CD4-positive, alpha-beta T cell (primary cell): ENCODE measurements around the gene MIS18A. TPM values are rescaled to one million over a fixed set of nuclear protein-coding genes. Genes with fewer than 3 reads are reported as not detected.
"Not testable (repeated sequence)": the region's sequence is repeated elsewhere in the genome, so short reads cannot be mapped to it uniquely, and the experiment has no call there.

Experiments used
- ATAC-seq: fragments of 200-7000 bp; cut with Tn5 transposase; one replicate; pipeline ENCODE4 v1.10.0; 2022; ENCODE audit warnings: mild to moderate bottlenecking; ENCODE audit not compliant: poor library complexity
- CTCF ChIA-PET: fragments of 350-600 bp; sonication (Branson Sonifier 250); formaldehyde crosslinking; loops from one replicate; lab custom pipeline; 2021; ENCODE audit warnings: antibody characterized with exemption, inconsistent platforms; lab: Charles Lee
- POLR2A ChIA-PET: fragments of 350-600 bp; sonication (Branson Sonifier 250); formaldehyde crosslinking; loops from one replicate; lab custom pipeline; 2021; ENCODE audit warnings: antibody characterized with exemption, inconsistent platforms; lab: Charles Lee
- DNase-seq, 14 experiments: peaks; one replicate each; pipeline ENCODE4 v3.0.0-alpha.2; 2013 to 2020; ENCODE audit warnings: mixed read lengths in 2 of 14
- H3K27ac ChIP-seq, 2 donors: one replicate each; pipeline versions ENCODE4 v1.5.1 to v1.7.0; 2013; ENCODE audit warnings: low read length in 2 of 2, low read depth in 1 of 2, mild to moderate bottlenecking in 1 of 2
- H3K27me3 ChIP-seq, 2 experiments: 1 replicate in 1 of 2; 2 replicates in 1 of 2; pipeline versions ENCODE4 v1.6.1 to v1.7.0; 2013; ENCODE audit warnings: low read length in 2 of 2, control low read depth in 1 of 2, mild to moderate bottlenecking in 1 of 2, moderate library complexity in 1 of 2; ENCODE audit not compliant: insufficient read depth in 2 of 2, control insufficient read depth in 1 of 2
- H3K36me3 ChIP-seq: one replicate; pipeline ENCODE4 v1.6.1; 2013; ENCODE audit warnings: low read length, control low read depth; ENCODE audit not compliant: insufficient read depth
- H3K4me1 ChIP-seq: one replicate; pipeline ENCODE4 v1.6.1; 2013; ENCODE audit warnings: low read length, control low read depth; ENCODE audit not compliant: insufficient read depth
- H3K4me3 ChIP-seq: one replicate; pipeline ENCODE4 v1.5.1; 2013; ENCODE audit warnings: mild to moderate bottlenecking, low read length, moderate library complexity
- H3K9me3 ChIP-seq, 2 experiments: 1 replicate in 1 of 2; 2 replicates in 1 of 2; pipeline versions ENCODE4 v1.6.1 to v1.7.0; 2013; ENCODE audit warnings: low read length in 2 of 2, mild to moderate bottlenecking in 2 of 2, control low read depth in 1 of 2, moderate library complexity in 1 of 2; ENCODE audit not compliant: control insufficient read depth in 1 of 2, insufficient read depth in 1 of 2
- H3K27ac Mint-ChIP-seq: one replicate; pipeline ENCODE4 v1.8.0; 2020; ENCODE audit warnings: mixed read lengths
- H3K27me3 Mint-ChIP-seq: one replicate; pipeline ENCODE4 v1.8.0; 2021; ENCODE audit warnings: mixed read lengths
- H3K36me3 Mint-ChIP-seq: one replicate; pipeline ENCODE4 v1.8.0; 2021; ENCODE audit warnings: low read depth, mixed read lengths
- H3K4me1 Mint-ChIP-seq: one replicate; pipeline ENCODE4 v1.8.0; 2021; ENCODE audit warnings: low read depth, mixed read lengths
- H3K4me3 Mint-ChIP-seq: one replicate; pipeline ENCODE4 v1.8.0; 2020; ENCODE audit warnings: mild to moderate bottlenecking, mixed read lengths
- H3K9me3 Mint-ChIP-seq: one replicate; pipeline ENCODE4 v1.8.0; 2020; ENCODE audit warnings: mixed read lengths
- intact Hi-C, 2 experiments: fragments of 100-400 bp; cut with DNase I in 1 of 2; cut with micrococcal nuclease in 1 of 2; formaldehyde crosslinking; loops; one replicate each; pipeline versions ENCODE4 v1.15.1 to v1.9.0; 2023 to 2025; cut with DNase I, micrococcal nuclease
- total RNA-seq, 174 experiments: library from RNA in 2 of 174; stranded (reverse) in 2 of 174; gene quantifications; one replicate each; pipeline ENCODE4 v1.2.3 and lab custom pipeline; 2021 to 2026
- TF ChIP-seq, protein P1 (sequence below): fragments of 200-600 bp; IDR thresholded peaks from one replicate; pipeline ENCODE4 v1.8.0; 2022; ENCODE audit warnings: antibody characterized with exemption, mild to moderate bottlenecking

Gene MIS18A
- total RNA-seq, 2 experiments from 2014 or later = 2.7 to 3.0 TPM

DNA sequence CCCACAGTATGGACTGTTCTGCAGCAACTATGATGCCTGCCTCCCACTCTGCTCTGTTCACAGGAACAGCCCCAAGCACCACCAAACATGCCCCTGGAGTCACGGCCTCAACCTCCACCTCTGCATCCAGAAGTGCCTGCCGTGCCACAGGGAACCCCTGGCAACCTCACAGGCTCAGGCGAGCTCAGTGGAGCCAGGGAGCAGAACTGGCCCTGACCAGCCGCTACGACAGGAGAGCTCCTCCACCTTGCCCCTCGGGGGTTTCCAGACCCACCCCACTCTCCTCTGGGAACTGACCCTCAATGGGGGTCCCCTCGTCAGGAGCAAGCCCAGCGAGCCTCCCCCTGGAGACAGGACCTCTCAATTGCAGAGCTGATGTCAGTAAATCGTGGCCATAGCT is 32.8 kb upstream of the MIS18A start:
- no peak for ATAC-seq
- Mint-ChIP-seq H3K27ac (no peak overlapping the region), H3K9me3 (no peaks in the 10 kb centered on the region), H3K4me1 (no peaks in the 10 kb centered on the region), H3K27me3 (no peaks in the 10 kb centered on the region), H3K36me3 (peaks cover 51% of the 10 kb centered on the region), H3K4me3 (no peak overlapping the region)
- Histone ChIP-seq H3K27me3 (no peaks in the 10 kb centered on the region), H3K9me3 (no peaks in the 10 kb centered on the region), H3K27ac (no peak overlapping the region), H3K36me3 (peaks cover 31% of the 10 kb centered on the region), H3K4me3 (no peak overlapping the region), H3K4me1 (no peaks in the 10 kb centered on the region)
- no peak for DNase-seq
- ChIA-PET POLR2A (no interaction called here), CTCF (no interaction called here)
- intact Hi-C loops = no loop called here
- TF ChIP-seq, protein P1, sequence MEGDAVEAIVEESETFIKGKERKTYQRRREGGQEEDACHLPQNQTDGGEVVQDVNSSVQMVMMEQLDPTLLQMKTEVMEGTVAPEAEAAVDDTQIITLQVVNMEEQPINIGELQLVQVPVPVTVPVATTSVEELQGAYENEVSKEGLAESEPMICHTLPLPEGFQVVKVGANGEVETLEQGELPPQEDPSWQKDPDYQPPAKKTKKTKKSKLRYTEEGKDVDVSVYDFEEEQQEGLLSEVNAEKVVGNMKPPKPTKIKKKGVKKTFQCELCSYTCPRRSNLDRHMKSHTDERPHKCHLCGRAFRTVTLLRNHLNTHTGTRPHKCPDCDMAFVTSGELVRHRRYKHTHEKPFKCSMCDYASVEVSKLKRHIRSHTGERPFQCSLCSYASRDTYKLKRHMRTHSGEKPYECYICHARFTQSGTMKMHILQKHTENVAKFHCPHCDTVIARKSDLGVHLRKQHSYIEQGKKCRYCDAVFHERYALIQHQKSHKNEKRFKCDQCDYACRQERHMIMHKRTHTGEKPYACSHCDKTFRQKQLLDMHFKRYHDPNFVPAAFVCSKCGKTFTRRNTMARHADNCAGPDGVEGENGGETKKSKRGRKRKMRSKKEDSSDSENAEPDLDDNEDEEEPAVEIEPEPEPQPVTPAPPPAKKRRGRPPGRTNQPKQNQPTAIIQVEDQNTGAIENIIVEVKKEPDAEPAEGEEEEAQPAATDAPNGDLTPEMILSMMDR = no peak

DNA sequence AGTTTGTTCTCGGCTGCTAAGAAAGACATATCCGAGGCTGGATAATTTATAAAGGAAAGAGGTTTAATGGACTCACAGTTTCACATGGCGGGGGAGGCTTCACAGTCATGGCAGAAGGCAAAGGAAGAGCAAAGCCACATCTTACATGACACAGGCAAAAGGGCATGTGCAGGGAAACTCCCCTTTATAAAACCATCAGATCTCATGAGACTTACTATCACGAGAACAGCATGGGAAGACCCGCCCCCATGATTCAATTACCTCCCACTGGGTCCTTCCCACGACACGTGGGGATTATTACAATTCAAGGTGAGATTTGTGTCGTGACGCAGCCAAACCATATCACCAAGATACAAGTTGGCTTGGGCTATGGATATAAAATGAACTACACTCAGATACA is 32.1 kb upstream of the MIS18A start:
- CTCF ChIA-PET, intact Hi-C loops, H3K27ac Mint-ChIP-seq, H3K4me1 ChIP-seq, DNase-seq, H3K27ac ChIP-seq, POLR2A ChIA-PET, H3K9me3 Mint-ChIP-seq, H3K4me3 ChIP-seq, H3K27me3 Mint-ChIP-seq, H3K27me3 ChIP-seq, ATAC-seq, H3K4me3 Mint-ChIP-seq, H3K4me1 Mint-ChIP-seq, H3K9me3 ChIP-seq: not testable (repeated sequence)
- peaks cover 25% of the 10 kb centered on the region for H3K36me3 ChIP-seq
- peaks cover 45% of the 10 kb centered on the region for H3K36me3 Mint-ChIP-seq

DNA sequence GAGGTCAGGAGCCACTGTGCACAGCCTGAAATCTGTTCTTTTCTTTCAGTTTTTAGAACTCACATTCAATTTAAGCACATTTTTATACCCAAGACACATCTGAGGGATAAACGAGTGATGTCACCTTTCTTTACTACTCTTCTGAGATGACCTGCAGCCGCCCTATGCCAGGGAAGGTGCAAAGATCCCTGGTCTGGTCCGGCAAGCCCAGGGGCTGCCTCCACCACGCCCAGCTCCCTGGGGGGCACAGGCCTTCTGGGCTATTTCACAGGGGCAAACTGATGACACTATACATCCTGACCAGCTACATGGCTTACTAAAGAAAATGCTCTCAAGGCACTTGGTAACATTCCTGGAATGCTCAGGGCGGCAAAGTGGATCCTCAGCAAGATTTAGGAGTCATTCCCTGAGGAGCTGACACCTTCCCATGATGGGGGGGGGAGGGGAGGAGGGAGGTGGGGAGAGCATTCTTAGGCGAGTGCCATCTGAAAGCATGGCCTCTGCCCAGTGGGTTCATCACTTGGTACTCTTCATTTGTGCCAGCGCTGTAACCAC is 31.1 kb upstream of the MIS18A start:
- Histone ChIP-seq H3K27ac (no peak overlapping the region), H3K4me3 (no peak overlapping the region), H3K36me3 (peaks cover 24% of the 10 kb centered on the region), H3K9me3 (no peaks in the 10 kb centered on the region), H3K27me3 (no peaks in the 10 kb centered on the region), H3K4me1 (no peaks in the 10 kb centered on the region)
- DNase-seq = no peak
- Mint-ChIP-seq H3K9me3 (no peaks in the 10 kb centered on the region), H3K4me1 (no peaks in the 10 kb centered on the region), H3K4me3 (no peak overlapping the region), H3K27ac (no peak overlapping the region), H3K36me3 (peaks cover 38% of the 10 kb centered on the region), H3K27me3 (no peaks in the 10 kb centered on the region)
- TF ChIP-seq, protein P1 = no peak
- ChIA-PET CTCF (no interaction called here), POLR2A (no interaction called here)
- intact Hi-C loops = no loop called here
- ATAC-seq = no peak

DNA sequence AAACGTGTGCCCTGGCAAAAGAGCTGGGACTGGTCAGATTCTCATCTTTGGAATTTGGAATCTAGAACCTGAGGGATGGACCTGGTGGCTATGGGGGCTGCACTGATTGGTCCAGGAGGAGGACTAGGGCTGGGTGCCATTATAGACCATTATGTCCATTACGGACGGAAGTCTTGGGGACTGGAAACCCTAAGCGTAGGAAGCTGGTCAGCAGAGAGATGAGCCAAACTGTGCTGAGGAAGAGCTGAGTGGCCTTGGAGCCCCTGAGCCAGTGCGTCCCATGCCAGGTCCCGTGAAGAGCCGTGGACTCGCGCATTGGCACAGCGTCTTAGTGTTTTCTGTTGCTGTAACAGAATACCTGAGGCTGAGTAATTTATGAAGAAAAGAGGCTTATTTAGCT is 29.8 kb upstream of the MIS18A start:
- Histone ChIP-seq H3K27me3 (no peaks in the 10 kb centered on the region), H3K4me1 (no peaks in the 10 kb centered on the region), H3K4me3 (no peak overlapping the region), H3K36me3 (peaks cover 12% of the 10 kb centered on the region), H3K9me3 (no peaks in the 10 kb centered on the region), H3K27ac (no peak overlapping the region)
- CTCF ChIA-PET = no interaction called here
- Mint-ChIP-seq H3K36me3 (peaks cover 28% of the 10 kb centered on the region), H3K9me3 (no peaks in the 10 kb centered on the region), H3K4me1 (no peaks in the 10 kb centered on the region), H3K27me3 (no peaks in the 10 kb centered on the region), H3K27ac (no peak overlapping the region), H3K4me3 (no peak overlapping the region)
- DNase-seq = no peak
- ATAC-seq = no peak
- TF ChIP-seq, protein P1 = no peak
- POLR2A ChIA-PET = no interaction called here
- intact Hi-C loops = no loop called here
